ENCODE measurements around the gene IMMT. TPM values are rescaled to one million over a fixed set of nuclear protein-coding genes. Genes with fewer than 3 reads are reported as not detected.

IMMT gene
- total RNA-seq, 4 donors from 2014 or later, result 45.8 to 56.4 (median 48.8) TPM

GRCh38 chr2:86097114-86097896, 98.0 kb downstream of the IMMT start:
- TF ChIP-seq POLR2A (IDR thresholded peaks at IDR 0.05), result no peak
- no peak for TF ChIP-seq CTCF (IDR thresholded peaks at IDR 0.05)
- 94 to 95% methylated on average over 3 of the region's 3 CpGs for WGBS, 2 donors

GRCh38 chr2:86094229-86094628, 101.0 kb downstream of the IMMT start:
- DNase-seq (ENCODE audit: low spot score in 2 of 2), result no peak
- H3K4me3 ChIP-seq (ENCODE audit: low read depth, poor library complexity, severe bottlenecking), result no peak overlapping the region
- 66 to 67% methylated on average over 1 of the region's 1 CpG for WGBS, 2 donors
- TF ChIP-seq POLR2A (IDR thresholded peaks at IDR 0.05) (no peak), CTCF (IDR thresholded peaks at IDR 0.05) (no peak)
- intact Hi-C loops (cut with DNase I; ENCODE audit: low total_unique reads), result no loop called here

More at GRCh38 chr2:86097114-86097896, 98.0 kb downstream of the IMMT start:
- no peak for DNase-seq (ENCODE audit: low spot score in 2 of 2)
- H3K4me3 ChIP-seq (ENCODE audit: low read depth, poor library complexity, severe bottlenecking), result no peak overlapping the region
- intact Hi-C loops (cut with DNase I; ENCODE audit: low total_unique reads), result no loop called here

Small RNA genes lying within 50 kb of the gene (microRNA-seq; reads per million reads assigned to microRNA genes)
- 0 reads per million in 2 donors for gene MIR4779 (ENCODE audit: borderline number of aligned reads in 1 of 2, borderline replicate concordance in 2 of 2)

Other genes starting within 250 kb of the IMMT start
- gene POLR1A, start 89.6 kb downstream of the IMMT start, total RNA-seq, result 10 to 100 TPM; 11.9 to 16.9 (median 13.5) TPM
- gene PTCD3, start 89.2 kb downstream of the IMMT start, total RNA-seq, result 10 to 100 TPM; 35.5 to 98.7 (median 48.5) TPM
- gene MRPL35, start 4.0 kb upstream of the IMMT start, total RNA-seq, result 10 to 100 TPM in 3 of 4 donors, 1 to 10 TPM in 1; 8.1 to 36.3 (median 23.8) TPM
- gene REEP1, start 142.2 kb upstream of the IMMT start, total RNA-seq, result 1 to 10 TPM in 3 of 4 donors, under 1 TPM in 1; 0.04 to 4.3 (median 2.0) TPM
- 100 to 1,000 TPM in 2 of 4 donors, 10 to 100 TPM in 2; 87.5 to 121 (median 105) TPM for gene KDM3A, start 245.9 kb upstream of the IMMT start, total RNA-seq